PC-3 (cell line): ENCODE results near the gene SERBP1.

Experiments
- CTCF ChIP-seq: fragments of 300-600 bp; sonication (generic); conservative IDR thresholded peaks from 2 replicates; pipeline ENCODE4 v1.5.1; 2017; ENCODE audit warnings: antibody characterized with exemption, low read depth, mild to moderate bottlenecking, low read length
- EZH2 ChIP-seq: fragments of 300-600 bp; sonication (generic); IDR thresholded peaks from one replicate; pipeline ENCODE4 v1.6.1; 2017; ENCODE audit warnings: antibody characterized with exemption, mild to moderate bottlenecking, low read length; ENCODE audit not compliant: unreplicated experiment
- EZH2phosphoT487 ChIP-seq: fragments of 300-600 bp; sonication (generic); IDR thresholded peaks from 2 replicates; pipeline ENCODE4 v1.6.1; 2018; ENCODE audit warnings: mild to moderate bottlenecking, antibody characterized with exemption, low read length, borderline replicate concordance

- TF ChIP-seq EZH2 (no peak), CTCF (no peak), EZH2phosphoT487 (no peak)
Observed at GRCh38 chr1:67420835-67421492, 9.2 kb downstream of the SERBP1 start.
